ENCODE data around the gene STX16. TPM values are rescaled to one million over a fixed set of nuclear protein-coding genes. Genes with fewer than 3 reads are reported as not detected.

STX16 gene
- total RNA-seq, 1 experiment from 2014 or later: 97.0 TPM

GRCh38 chr20:58660855-58661597 lies 9.9 kb downstream of the STX16 start:
- peaks cover 37% of the 10 kb centered on the region for H3K36me3 Mint-ChIP-seq (ENCODE audit: insufficient read depth, unreplicated experiment)
- POLR2A ChIA-PET: interaction anchor here (0.6 kb wide), 1 partner anchor 30 kb away, joined by 3 read pairs; no protein-coding TSS in a partner anchor
- Histone ChIP-seq H3K4me3 (ENCODE audit: low read depth, low read length) (no peak overlapping the region), H3K4me1 (no peaks in the 10 kb centered on the region), H3K36me3 (ENCODE audit: control insufficient read depth, insufficient read depth, low read length) (no peaks in the 10 kb centered on the region), H3K27me3 (replicated peaks; ENCODE audit: control insufficient read depth, insufficient read depth, low read length) (no peaks in the 10 kb centered on the region), H3K9me3 (no peaks in the 10 kb centered on the region)
- DNase-seq: no peak
- no peak overlapping the region for H3K4me3 Mint-ChIP-seq (ENCODE audit: unreplicated experiment)
- intact Hi-C loops (cut with micrococcal nuclease; ENCODE audit: unreplicated experiment): loop anchor here (1.0 kb wide), 1 partner anchor 9 kb away; no protein-coding TSS in a partner anchor
- H3K27me3 Mint-ChIP-seq (ENCODE audit: insufficient read depth, unreplicated experiment): no peaks in the 10 kb centered on the region
- CTCF ChIA-PET: interaction anchor here (3.2 kb wide), 1 partner anchor 10 kb away, joined by 16 read pairs; the partner anchor contains the start of gene STX16
- TF ChIP-seq, protein P1, sequence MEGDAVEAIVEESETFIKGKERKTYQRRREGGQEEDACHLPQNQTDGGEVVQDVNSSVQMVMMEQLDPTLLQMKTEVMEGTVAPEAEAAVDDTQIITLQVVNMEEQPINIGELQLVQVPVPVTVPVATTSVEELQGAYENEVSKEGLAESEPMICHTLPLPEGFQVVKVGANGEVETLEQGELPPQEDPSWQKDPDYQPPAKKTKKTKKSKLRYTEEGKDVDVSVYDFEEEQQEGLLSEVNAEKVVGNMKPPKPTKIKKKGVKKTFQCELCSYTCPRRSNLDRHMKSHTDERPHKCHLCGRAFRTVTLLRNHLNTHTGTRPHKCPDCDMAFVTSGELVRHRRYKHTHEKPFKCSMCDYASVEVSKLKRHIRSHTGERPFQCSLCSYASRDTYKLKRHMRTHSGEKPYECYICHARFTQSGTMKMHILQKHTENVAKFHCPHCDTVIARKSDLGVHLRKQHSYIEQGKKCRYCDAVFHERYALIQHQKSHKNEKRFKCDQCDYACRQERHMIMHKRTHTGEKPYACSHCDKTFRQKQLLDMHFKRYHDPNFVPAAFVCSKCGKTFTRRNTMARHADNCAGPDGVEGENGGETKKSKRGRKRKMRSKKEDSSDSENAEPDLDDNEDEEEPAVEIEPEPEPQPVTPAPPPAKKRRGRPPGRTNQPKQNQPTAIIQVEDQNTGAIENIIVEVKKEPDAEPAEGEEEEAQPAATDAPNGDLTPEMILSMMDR (IDR thresholded peaks at IDR 0.05; ENCODE audit: insufficient read depth in 1 of 2, low read depth in 1 of 2, low read length in 1 of 2, severe bottlenecking in 1 of 2, unreplicated experiment in 1 of 2): no peak
- no peak overlapping the region for H3K27ac Mint-ChIP-seq (ENCODE audit: unreplicated experiment)
- H3K4me1 Mint-ChIP-seq (ENCODE audit: low read depth, unreplicated experiment): peaks cover 14% of the 10 kb centered on the region
- H3K9me3 Mint-ChIP-seq (ENCODE audit: unreplicated experiment): no peaks in the 10 kb centered on the region
- no TSS peak for BruUV-seq (replicated peaks)

DNA sequence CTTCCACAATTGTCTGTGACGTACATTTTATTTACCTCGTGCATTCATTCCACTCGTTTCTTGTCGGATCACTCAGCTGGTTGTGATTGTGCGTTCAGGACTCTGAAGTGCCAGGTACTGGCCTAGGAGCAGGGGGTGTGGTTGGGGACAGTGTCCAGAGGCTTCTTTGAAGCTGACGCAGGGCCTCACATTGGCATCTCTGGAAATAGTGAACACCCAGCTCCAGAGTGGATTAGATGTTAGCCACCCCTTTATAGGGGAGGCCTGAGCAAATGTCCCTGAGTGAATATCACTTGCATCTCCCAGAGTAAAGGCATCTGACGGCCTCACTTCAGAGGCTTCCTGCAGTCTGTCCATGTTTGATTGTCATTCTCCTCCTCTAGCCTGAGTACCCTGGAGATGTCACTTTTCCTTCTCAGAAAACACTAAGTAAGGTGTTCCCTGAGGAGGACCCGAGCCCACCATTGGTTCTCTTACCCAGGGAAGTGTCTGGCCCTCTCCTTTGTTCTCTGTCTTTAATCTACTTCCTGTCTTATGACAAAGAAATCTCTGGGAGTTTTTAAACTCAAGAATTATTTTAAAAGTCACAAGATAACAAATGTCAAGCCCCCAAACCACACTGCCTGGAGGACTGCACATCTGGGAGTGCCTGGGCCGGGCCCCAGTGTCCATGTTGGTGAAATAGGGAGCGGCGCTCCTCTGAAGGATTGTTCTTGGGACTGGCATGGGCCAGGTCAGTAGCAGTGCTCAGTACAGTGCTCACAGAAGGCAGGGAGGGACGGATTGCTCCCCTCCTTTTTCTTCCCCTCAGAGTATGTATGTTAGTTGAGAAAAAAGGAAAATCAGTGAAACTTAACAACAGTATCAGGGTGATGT lies 10.8 kb downstream of the STX16 start:
- no peak overlapping the region for H3K4me3 Mint-ChIP-seq (ENCODE audit: unreplicated experiment)
- no peak overlapping the region for H3K27ac Mint-ChIP-seq (ENCODE audit: unreplicated experiment)
- BruUV-seq (replicated peaks): no TSS peak
- no peaks in the 10 kb centered on the region for H3K27me3 ChIP-seq (replicated peaks; ENCODE audit: control insufficient read depth, insufficient read depth, low read length)
- peaks cover 7% of the 10 kb centered on the region for H3K4me1 Mint-ChIP-seq (ENCODE audit: low read depth, unreplicated experiment)
- no peaks in the 10 kb centered on the region for H3K9me3 Mint-ChIP-seq (ENCODE audit: unreplicated experiment)
- no peaks in the 10 kb centered on the region for H3K9me3 ChIP-seq
- ChIA-PET POLR2A (interaction anchor here (0.6 kb wide), 1 partner anchor 29 kb away, joined by 3 read pairs; no protein-coding TSS in a partner anchor), CTCF (interaction anchor here (3.2 kb wide), 1 partner anchor 11 kb away, joined by 16 read pairs; the partner anchor contains the start of gene STX16)
- H3K27me3 Mint-ChIP-seq (ENCODE audit: insufficient read depth, unreplicated experiment): no peaks in the 10 kb centered on the region
- no peaks in the 10 kb centered on the region for H3K36me3 ChIP-seq (ENCODE audit: control insufficient read depth, insufficient read depth, low read length)
- no peaks in the 10 kb centered on the region for H3K4me1 ChIP-seq
- no peak for DNase-seq
- TF ChIP-seq, protein P1 (IDR thresholded peaks at IDR 0.05; ENCODE audit: insufficient read depth in 1 of 2, low read depth in 1 of 2, low read length in 1 of 2, severe bottlenecking in 1 of 2, unreplicated experiment in 1 of 2): no peak
- H3K4me3 ChIP-seq (ENCODE audit: low read depth, low read length): no peak overlapping the region
- intact Hi-C loops (cut with micrococcal nuclease; ENCODE audit: unreplicated experiment): no loop called here
- H3K36me3 Mint-ChIP-seq (ENCODE audit: insufficient read depth, unreplicated experiment): peaks cover 45% of the 10 kb centered on the region

- H3K4me1 ChIP-seq: no peaks in the 10 kb centered on the region
- POLR2A ChIA-PET: no interaction called here
- H3K9me3 ChIP-seq: no peaks in the 10 kb centered on the region
- Mint-ChIP-seq H3K4me1 (ENCODE audit: low read depth, unreplicated experiment) (no peaks in the 10 kb centered on the region), H3K4me3 (ENCODE audit: unreplicated experiment) (no peak overlapping the region), H3K27ac (ENCODE audit: unreplicated experiment) (no peak overlapping the region), H3K27me3 (ENCODE audit: insufficient read depth, unreplicated experiment) (no peaks in the 10 kb centered on the region), H3K36me3 (ENCODE audit: insufficient read depth, unreplicated experiment) (peaks cover 66% of the 10 kb centered on the region), H3K9me3 (ENCODE audit: unreplicated experiment) (no peaks in the 10 kb centered on the region)
- CTCF ChIA-PET: interaction anchor here (1.1 kb wide), 1 partner anchor 14 kb away, joined by 7 read pairs; the partner anchor contains the start of gene STX16
- no TSS peak for BruUV-seq (replicated peaks)
- no peaks in the 10 kb centered on the region for H3K27me3 ChIP-seq (replicated peaks; ENCODE audit: control insufficient read depth, insufficient read depth, low read length)
- H3K4me3 ChIP-seq (ENCODE audit: low read depth, low read length): no peak overlapping the region
- intact Hi-C loops (cut with micrococcal nuclease; ENCODE audit: unreplicated experiment): no loop called here
- no peak for DNase-seq
- H3K36me3 ChIP-seq (ENCODE audit: control insufficient read depth, insufficient read depth, low read length): peaks cover 5% of the 10 kb centered on the region; the same call in 1 of the 2 replicates
- TF ChIP-seq, protein P1 (IDR thresholded peaks at IDR 0.05; ENCODE audit: insufficient read depth in 1 of 2, low read depth in 1 of 2, low read length in 1 of 2, severe bottlenecking in 1 of 2, unreplicated experiment in 1 of 2): no peak
Observed at GRCh38 chr20:58664331-58664730, 13.2 kb downstream of the STX16 start.
